Caco-2 (cell line): ENCODE measurements around the gene SP4. TPM values are rescaled to one million over a fixed set of nuclear protein-coding genes. Genes with fewer than 3 reads are reported as not detected.
A peak's percentile ranks its signal among the peaks of the same experiment; 100 is the strongest.

Source experiments
- BruUV-seq: library from RNA; stranded (reverse); fragments of 400-500 nt; replicated peaks from 2 replicates; lab custom pipeline; 2021; lab: Mats Ljungman, UMichigan
- CTCF ChIA-PET: fragments of 300-600 bp; sonication (Branson Sonifier 250); formaldehyde crosslinking; loops from one replicate; lab custom pipeline; 2022; ENCODE audit warnings: antibody characterized with exemption; lab: Charles Lee
- POLR2A ChIA-PET: fragments of 300-600 bp; sonication (Branson Sonifier 250); formaldehyde crosslinking; loops from one replicate; lab custom pipeline; 2022; ENCODE audit warnings: antibody characterized with exemption; lab: Charles Lee
- DNase-seq, 2 experiments: peaks; one replicate each; pipeline versions ENCODE4 v3.0.0 to v3.0.0-alpha.2; 2020 to 2022
- H3K27me3 ChIP-seq: replicated peaks from 2 replicates; pipeline ENCODE4 v1.6.0; 2011; ENCODE audit warnings: low read length; ENCODE audit not compliant: control insufficient read depth, insufficient read depth
- H3K36me3 ChIP-seq: 2 replicates; pipeline ENCODE4 v1.5.1; 2011; ENCODE audit warnings: low read length; ENCODE audit not compliant: control insufficient read depth, insufficient read depth
- H3K4me1 ChIP-seq: fragments of 250-450 bp; sonication (Bioruptor Pico); 2 replicates; pipeline ENCODE4 v1.5.1; 2020; ENCODE audit warnings: mild to moderate bottlenecking
- H3K4me3 ChIP-seq: 2 replicates; pipeline ENCODE4 v1.5.1; 2011; ENCODE audit warnings: low read depth, mild to moderate bottlenecking, control low read depth, low read length
- H3K9me3 ChIP-seq: fragments of 250-450 bp; sonication (Bioruptor Pico); 2 replicates; pipeline ENCODE4 v1.5.1; 2020; ENCODE audit warnings: mild to moderate bottlenecking, moderate library complexity
- H3K27ac Mint-ChIP-seq: one replicate; pipeline ENCODE4 v1.8.0; 2022; ENCODE audit warnings: mixed read lengths; ENCODE audit not compliant: unreplicated experiment
- H3K27me3 Mint-ChIP-seq: one replicate; pipeline ENCODE4 v1.8.0; 2022; ENCODE audit warnings: mixed read lengths; ENCODE audit not compliant: insufficient read depth, unreplicated experiment
- H3K36me3 Mint-ChIP-seq: one replicate; pipeline ENCODE4 v1.8.0; 2022; ENCODE audit warnings: mild to moderate bottlenecking, mixed read lengths; ENCODE audit not compliant: insufficient read depth, unreplicated experiment
- H3K4me1 Mint-ChIP-seq: one replicate; pipeline ENCODE4 v1.8.0; 2022; ENCODE audit warnings: low read depth, mixed read lengths; ENCODE audit not compliant: unreplicated experiment
- H3K4me3 Mint-ChIP-seq: one replicate; pipeline ENCODE4 v1.8.0; 2022; ENCODE audit warnings: mild to moderate bottlenecking, moderate library complexity, mixed read lengths; ENCODE audit not compliant: unreplicated experiment
- H3K9me3 Mint-ChIP-seq: one replicate; pipeline ENCODE4 v1.8.0; 2022; ENCODE audit warnings: mixed read lengths; ENCODE audit not compliant: unreplicated experiment
- intact Hi-C: fragments of 100-400 bp; cut with micrococcal nuclease; formaldehyde crosslinking; loops from one replicate; pipeline ENCODE4 v1.10.0; 2022; ENCODE audit not compliant: unreplicated experiment
- total RNA-seq: library from RNA; stranded (reverse); gene quantifications from 2 replicates; pipeline ENCODE4 v1.2.3, GENCODE V29; 2022
- TF ChIP-seq, protein P1 (sequence below), 2 experiments: fragments of 200-600 bp in 1 of 2; IDR thresholded peaks; 1 replicate in 1 of 2; 2 replicates in 1 of 2; pipeline versions ENCODE4 v1.5.1 to v1.8.0; 2011 to 2022; ENCODE audit warnings: antibody characterized with exemption in 1 of 2, control low read depth in 1 of 2, inconsistent platforms in 1 of 2, low read depth in 1 of 2, low read length in 1 of 2, mild to moderate bottlenecking in 1 of 2, moderate library complexity in 1 of 2; ENCODE audit not compliant: insufficient read depth in 1 of 2, severe bottlenecking in 1 of 2, unreplicated experiment in 1 of 2

SP4 gene
- total RNA-seq, 1 experiment from 2014 or later: 10.8 TPM

DNA sequence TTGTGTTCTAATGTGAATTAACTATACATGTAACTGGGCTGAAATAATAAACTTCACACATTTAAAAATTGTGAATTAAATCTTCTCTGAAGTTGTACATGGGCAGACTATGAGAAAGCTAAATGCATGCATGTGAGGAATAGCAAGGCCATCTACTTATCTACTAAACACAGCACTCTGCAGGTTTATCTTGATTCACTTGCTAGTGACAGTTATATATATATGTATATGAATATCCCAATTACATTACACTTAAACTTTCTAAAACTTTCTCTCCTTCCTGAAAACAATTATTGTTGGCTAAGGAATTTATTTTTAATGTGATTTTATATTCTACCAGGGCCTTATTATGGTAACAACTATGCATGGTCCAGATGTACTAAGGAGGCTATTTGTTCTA, 5.1 kb upstream of the SP4 start:
- ChIA-PET CTCF (interaction anchor here (0.7 kb wide), 1 partner anchor 227 kb away, joined by 5 read pairs; no protein-coding TSS in a partner anchor), POLR2A (no interaction called here)
- H3K27ac Mint-ChIP-seq: no peak overlapping the region
- Histone ChIP-seq H3K27me3 (no peaks in the 10 kb centered on the region), H3K36me3 (no peaks in the 10 kb centered on the region), H3K4me3 (no peak overlapping the region), H3K9me3 (no peaks in the 10 kb centered on the region), H3K4me1 (peaks cover 6% of the 10 kb centered on the region; the same call in 1 of the 2 replicates)
- DNase-seq: no peak
- peaks cover 12% of the 10 kb centered on the region for H3K36me3 Mint-ChIP-seq
- H3K27me3 Mint-ChIP-seq: no peaks in the 10 kb centered on the region
- H3K4me3 Mint-ChIP-seq: no peak overlapping the region
- no peaks in the 10 kb centered on the region for H3K9me3 Mint-ChIP-seq
- no TSS peak for BruUV-seq
- H3K4me1 Mint-ChIP-seq: peaks cover 16% of the 10 kb centered on the region
- intact Hi-C loops: no loop called here
- TF ChIP-seq, protein P1, sequence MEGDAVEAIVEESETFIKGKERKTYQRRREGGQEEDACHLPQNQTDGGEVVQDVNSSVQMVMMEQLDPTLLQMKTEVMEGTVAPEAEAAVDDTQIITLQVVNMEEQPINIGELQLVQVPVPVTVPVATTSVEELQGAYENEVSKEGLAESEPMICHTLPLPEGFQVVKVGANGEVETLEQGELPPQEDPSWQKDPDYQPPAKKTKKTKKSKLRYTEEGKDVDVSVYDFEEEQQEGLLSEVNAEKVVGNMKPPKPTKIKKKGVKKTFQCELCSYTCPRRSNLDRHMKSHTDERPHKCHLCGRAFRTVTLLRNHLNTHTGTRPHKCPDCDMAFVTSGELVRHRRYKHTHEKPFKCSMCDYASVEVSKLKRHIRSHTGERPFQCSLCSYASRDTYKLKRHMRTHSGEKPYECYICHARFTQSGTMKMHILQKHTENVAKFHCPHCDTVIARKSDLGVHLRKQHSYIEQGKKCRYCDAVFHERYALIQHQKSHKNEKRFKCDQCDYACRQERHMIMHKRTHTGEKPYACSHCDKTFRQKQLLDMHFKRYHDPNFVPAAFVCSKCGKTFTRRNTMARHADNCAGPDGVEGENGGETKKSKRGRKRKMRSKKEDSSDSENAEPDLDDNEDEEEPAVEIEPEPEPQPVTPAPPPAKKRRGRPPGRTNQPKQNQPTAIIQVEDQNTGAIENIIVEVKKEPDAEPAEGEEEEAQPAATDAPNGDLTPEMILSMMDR (IDR thresholded peaks at IDR 0.05; ENCODE audit: insufficient read depth in 1 of 2, low read depth in 1 of 2, low read length in 1 of 2, severe bottlenecking in 1 of 2, unreplicated experiment in 1 of 2): no peak

DNA sequence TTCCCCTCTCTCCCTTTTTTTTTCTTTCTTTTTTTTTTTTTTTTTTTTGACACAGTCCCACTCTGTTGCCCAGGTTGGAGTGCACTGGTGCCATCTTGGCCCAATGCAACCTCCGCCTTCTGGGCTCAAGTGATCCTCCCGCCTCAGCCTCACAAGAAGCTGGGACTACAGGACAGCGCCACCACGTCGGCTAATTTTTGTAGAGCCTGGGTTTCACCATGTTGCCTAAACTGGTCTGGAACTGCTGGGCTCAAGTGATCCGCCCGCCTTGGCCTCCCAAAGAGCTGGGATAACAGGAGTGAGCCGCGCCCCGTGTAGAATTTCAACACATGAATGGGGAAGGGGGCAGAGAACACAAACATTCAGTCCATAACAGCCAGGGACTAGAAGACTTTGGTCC, 2.6 kb upstream of the SP4 start:
- H3K27me3 ChIP-seq: no peaks in the 10 kb centered on the region

DNA sequence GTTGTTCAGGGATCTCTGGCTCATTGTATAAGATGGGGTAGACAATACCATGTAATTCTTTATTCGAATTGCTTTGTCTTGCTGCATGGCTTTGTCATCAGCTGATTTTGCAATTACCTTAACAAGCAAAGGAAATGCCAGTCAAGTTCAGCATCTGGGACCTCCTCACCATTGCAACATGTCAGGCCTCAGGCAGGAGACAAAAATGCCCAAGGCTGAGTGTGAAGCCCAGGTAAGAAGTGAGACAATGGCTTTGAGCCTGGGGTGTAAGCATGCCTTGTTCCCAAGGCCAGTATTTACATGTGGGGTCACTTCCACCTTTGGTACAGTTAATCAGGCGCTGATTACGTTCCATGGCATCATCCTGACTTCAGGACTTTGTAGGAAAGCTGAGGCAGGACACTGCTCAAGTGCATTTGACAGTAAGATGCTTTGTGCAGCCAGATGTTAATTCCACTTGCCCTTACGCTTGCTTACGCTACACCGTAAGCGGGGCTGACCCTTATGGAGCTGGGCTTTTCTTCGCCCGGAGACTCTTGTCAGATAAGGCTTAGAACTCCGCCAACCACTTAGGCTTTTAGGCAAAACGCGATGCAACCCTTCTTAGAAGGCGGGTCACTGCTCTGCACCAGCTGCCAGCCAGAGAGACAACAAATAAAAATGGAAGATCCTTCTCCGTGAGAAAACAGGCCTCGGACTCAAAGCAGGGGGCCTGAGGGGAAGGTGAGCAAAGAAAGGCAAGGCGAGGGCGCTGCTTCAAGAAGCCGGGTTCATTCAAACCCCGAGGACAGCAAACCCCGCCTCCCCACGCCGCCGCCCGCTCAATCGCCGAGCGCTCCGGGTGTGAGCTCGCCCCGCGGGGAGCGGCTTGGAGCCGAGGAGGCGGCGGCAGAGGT, 1.3 kb upstream of the SP4 start:
- intact Hi-C loops: loop anchor here (1.0 to 5.0 kb wide), 5 partner anchors 60 to 639 kb away; partner anchors contain the start of gene SP8
- no peaks in the 10 kb centered on the region for H3K9me3 Mint-ChIP-seq

More for the DNA sequence above, 2.6 kb upstream of the SP4 start:
- DNase-seq: peak in 1 of 2 experiments; percentile 37
- Mint-ChIP-seq H3K27ac (no peak overlapping the region), H3K4me1 (peaks cover 16% of the 10 kb centered on the region), H3K9me3 (no peaks in the 10 kb centered on the region), H3K27me3 (no peaks in the 10 kb centered on the region), H3K36me3 (peaks cover 25% of the 10 kb centered on the region), H3K4me3 (no peak overlapping the region)
- CTCF ChIA-PET: no interaction called here
- Histone ChIP-seq H3K4me1 (peaks cover 6% of the 10 kb centered on the region; the same call in 1 of the 2 replicates), H3K4me3 (no peak overlapping the region), H3K36me3 (no peaks in the 10 kb centered on the region), H3K9me3 (no peaks in the 10 kb centered on the region)
- BruUV-seq: no TSS peak
- POLR2A ChIA-PET: no interaction called here
- TF ChIP-seq, protein P1 (IDR thresholded peaks at IDR 0.05; ENCODE audit: insufficient read depth in 1 of 2, low read depth in 1 of 2, low read length in 1 of 2, severe bottlenecking in 1 of 2, unreplicated experiment in 1 of 2): no peak
- intact Hi-C loops: loop anchor here (5.0 kb wide), 1 partner anchor 638 kb away; the partner anchor contains the start of gene SP8

More for the DNA sequence above, 1.3 kb upstream of the SP4 start:
- peak overlapping the region; percentile 99 for H3K27ac Mint-ChIP-seq
- TF ChIP-seq, protein P1 (IDR thresholded peaks at IDR 0.05; ENCODE audit: insufficient read depth in 1 of 2, low read depth in 1 of 2, low read length in 1 of 2, severe bottlenecking in 1 of 2, unreplicated experiment in 1 of 2): no peak
- DNase-seq: no peak
- H3K4me3 Mint-ChIP-seq: peak overlapping the region; percentile 98
- peaks cover 6% of the 10 kb centered on the region; the same call in 1 of the 2 replicates for H3K4me1 ChIP-seq
- ChIA-PET POLR2A (interaction anchor here (0.6 to 1.2 kb wide), 26 partner anchors 13 to 1673 kb away, joined by 3 to 18 read pairs (median 6); no protein-coding TSS in a partner anchor), CTCF (interaction anchor here (0.6 to 2.0 kb wide), 10 partner anchors 11 to 1417 kb away, joined by 3 to 17 read pairs (median 6); no protein-coding TSS in a partner anchor)
- H3K36me3 ChIP-seq: no peaks in the 10 kb centered on the region
- H3K4me3 ChIP-seq: peak overlapping the region; percentile 51
- peaks cover 16% of the 10 kb centered on the region for H3K4me1 Mint-ChIP-seq
- no peaks in the 10 kb centered on the region for H3K27me3 ChIP-seq
- TSS peak; percentile 89 for BruUV-seq
- peaks cover 25% of the 10 kb centered on the region for H3K36me3 Mint-ChIP-seq
- no peaks in the 10 kb centered on the region for H3K9me3 ChIP-seq
- H3K27me3 Mint-ChIP-seq: no peaks in the 10 kb centered on the region
